Neutrophil (primary cell): ENCODE data around the gene BORCS5.

ENCODE experiments used
- H3K27ac ChIP-seq: fragments of 200-600 bp; sonication (generic); 2 replicates; pipeline ENCODE4 v1.5.1; 2016; ENCODE audit warnings: mild to moderate bottlenecking, moderate library complexity
- H3K27me3 ChIP-seq: fragments of 200-600 bp; sonication (generic); 2 replicates; pipeline ENCODE4 v1.6.0; 2016; ENCODE audit warnings: mild to moderate bottlenecking
- H3K36me3 ChIP-seq: fragments of 200-600 bp; sonication (generic); 2 replicates; pipeline ENCODE4 v1.5.1; 2017
- H3K4me1 ChIP-seq, 2 experiments: fragments of 200-600 bp in 1 of 2; sonication (generic) in 1 of 2; 1 replicate in 1 of 2; 2 replicates in 1 of 2; pipeline versions ENCODE4 v1.5.1 to v1.6.1; 2013 to 2016; ENCODE audit warnings: low read depth in 1 of 2, low read length in 1 of 2, mild to moderate bottlenecking in 1 of 2, moderate library complexity in 1 of 2; ENCODE audit not compliant: control insufficient read depth in 1 of 2, insufficient read depth in 1 of 2
- H3K4me3 ChIP-seq, 2 experiments: fragments of 200-600 bp in 1 of 2; sonication (generic) in 1 of 2; 1 replicate in 1 of 2; 2 replicates in 1 of 2; pipeline ENCODE4 v1.5.1; 2013 to 2016; ENCODE audit warnings: low read depth in 1 of 2, low read length in 1 of 2, mild to moderate bottlenecking in 1 of 2, moderate library complexity in 1 of 2
- H3K9me3 ChIP-seq: fragments of 200-600 bp; sonication (generic); 2 replicates; pipeline ENCODE4 v1.5.1; 2016
- TF ChIP-seq, protein P1 (sequence below): fragments of 200-600 bp; sonication (generic); IDR thresholded peaks from 2 replicates; pipeline ENCODE4 v1.5.1; 2016; ENCODE audit warnings: antibody characterized with exemption

The BORCS5 gene

GRCh38 chr12:12508612-12509011 lies 151.7 kb downstream of the BORCS5 start:
- H3K36me3 ChIP-seq: no peaks in the 10 kb centered on the region
- no peak overlapping the region for H3K4me3 ChIP-seq

GRCh38 chr12:12510141-12510540 lies 153.3 kb downstream of the BORCS5 start:
- Histone ChIP-seq H3K36me3 (no peaks in the 10 kb centered on the region), H3K27me3 (no peaks in the 10 kb centered on the region), H3K4me1 (peaks cover 23 to 34% of the 10 kb centered on the region in 2 experiments), H3K27ac (no peak overlapping the region), H3K9me3 (no peaks in the 10 kb centered on the region), H3K4me3 (no peak overlapping the region)
- TF ChIP-seq, protein P1, sequence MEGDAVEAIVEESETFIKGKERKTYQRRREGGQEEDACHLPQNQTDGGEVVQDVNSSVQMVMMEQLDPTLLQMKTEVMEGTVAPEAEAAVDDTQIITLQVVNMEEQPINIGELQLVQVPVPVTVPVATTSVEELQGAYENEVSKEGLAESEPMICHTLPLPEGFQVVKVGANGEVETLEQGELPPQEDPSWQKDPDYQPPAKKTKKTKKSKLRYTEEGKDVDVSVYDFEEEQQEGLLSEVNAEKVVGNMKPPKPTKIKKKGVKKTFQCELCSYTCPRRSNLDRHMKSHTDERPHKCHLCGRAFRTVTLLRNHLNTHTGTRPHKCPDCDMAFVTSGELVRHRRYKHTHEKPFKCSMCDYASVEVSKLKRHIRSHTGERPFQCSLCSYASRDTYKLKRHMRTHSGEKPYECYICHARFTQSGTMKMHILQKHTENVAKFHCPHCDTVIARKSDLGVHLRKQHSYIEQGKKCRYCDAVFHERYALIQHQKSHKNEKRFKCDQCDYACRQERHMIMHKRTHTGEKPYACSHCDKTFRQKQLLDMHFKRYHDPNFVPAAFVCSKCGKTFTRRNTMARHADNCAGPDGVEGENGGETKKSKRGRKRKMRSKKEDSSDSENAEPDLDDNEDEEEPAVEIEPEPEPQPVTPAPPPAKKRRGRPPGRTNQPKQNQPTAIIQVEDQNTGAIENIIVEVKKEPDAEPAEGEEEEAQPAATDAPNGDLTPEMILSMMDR: no peak

More at GRCh38 chr12:12508612-12509011, 151.7 kb downstream of the BORCS5 start:
- Histone ChIP-seq H3K27ac (peak overlapping the region; percentile 45), H3K27me3 (no peaks in the 10 kb centered on the region), H3K9me3 (no peaks in the 10 kb centered on the region), H3K4me1 (peaks cover 23 to 34% of the 10 kb centered on the region in 2 experiments)
- TF ChIP-seq, protein P1: no peak

DNA sequence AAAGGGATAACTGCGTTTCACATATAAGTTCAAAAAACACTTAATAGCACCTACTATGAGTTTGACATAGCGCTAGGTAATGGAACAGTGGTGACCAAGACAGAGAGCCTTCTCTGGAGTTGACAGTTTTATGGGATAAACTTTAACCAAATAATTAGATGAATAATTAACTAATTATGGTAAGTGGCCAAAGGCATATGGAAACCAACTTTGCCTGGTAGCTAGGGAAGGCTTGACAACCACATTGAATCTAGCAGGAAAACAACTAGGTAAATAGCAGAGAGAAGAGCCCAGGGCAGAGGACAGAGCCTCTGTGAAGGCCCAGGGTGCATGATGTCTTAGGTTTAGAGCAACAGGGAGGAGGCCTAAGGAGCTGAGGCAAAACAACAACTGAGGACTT lies 153.7 kb downstream of the BORCS5 start:
- Histone ChIP-seq H3K4me1 (peaks cover 23 to 34% of the 10 kb centered on the region in 2 experiments), H3K27me3 (no peaks in the 10 kb centered on the region), H3K9me3 (no peaks in the 10 kb centered on the region), H3K27ac (no peak overlapping the region), H3K4me3 (no peak overlapping the region), H3K36me3 (no peaks in the 10 kb centered on the region)
- TF ChIP-seq, protein P1: no peak

DNA sequence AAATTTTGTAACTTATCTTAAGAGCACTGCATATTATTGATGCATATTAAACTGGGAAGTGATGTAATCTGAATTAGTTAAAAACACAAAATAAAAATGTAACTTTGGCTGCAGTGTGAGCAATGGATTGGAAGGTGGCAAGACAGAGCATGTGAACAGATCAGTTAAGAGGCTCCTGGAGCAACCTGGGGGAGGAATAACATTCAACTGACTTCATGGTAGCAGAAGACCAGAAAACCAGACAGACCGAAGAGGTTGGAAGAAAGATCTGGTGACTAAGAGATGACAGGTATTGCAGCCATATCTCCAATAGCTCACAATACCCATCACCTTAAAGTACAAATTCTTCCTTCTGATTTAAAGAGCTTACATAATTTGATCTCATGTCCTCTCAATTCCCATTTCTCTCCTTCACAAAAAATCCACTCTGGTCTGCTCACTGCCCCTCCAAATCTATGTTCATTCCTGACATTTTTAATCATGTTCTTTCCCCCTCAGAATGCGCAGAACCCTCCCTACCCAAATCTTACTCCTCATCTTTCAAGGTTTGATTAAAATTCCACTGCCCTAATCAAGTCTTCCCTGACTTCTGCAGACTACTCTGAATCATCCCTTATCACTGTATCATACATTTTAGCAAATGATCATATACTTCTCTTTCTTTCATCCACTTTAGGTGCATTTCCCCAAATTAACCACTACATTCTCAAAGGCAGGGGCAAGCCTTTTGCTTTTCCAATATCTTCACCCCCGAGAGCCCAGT lies 154.3 kb downstream of the BORCS5 start:
- peaks cover 18 to 29% of the 10 kb centered on the region in 2 experiments for H3K4me1 ChIP-seq
- no peaks in the 10 kb centered on the region for H3K9me3 ChIP-seq
- no peak overlapping the region for H3K27ac ChIP-seq
- TF ChIP-seq, protein P1: no peak
- no peaks in the 10 kb centered on the region for H3K36me3 ChIP-seq
- no peaks in the 10 kb centered on the region for H3K27me3 ChIP-seq
- no peak overlapping the region for H3K4me3 ChIP-seq

DNA sequence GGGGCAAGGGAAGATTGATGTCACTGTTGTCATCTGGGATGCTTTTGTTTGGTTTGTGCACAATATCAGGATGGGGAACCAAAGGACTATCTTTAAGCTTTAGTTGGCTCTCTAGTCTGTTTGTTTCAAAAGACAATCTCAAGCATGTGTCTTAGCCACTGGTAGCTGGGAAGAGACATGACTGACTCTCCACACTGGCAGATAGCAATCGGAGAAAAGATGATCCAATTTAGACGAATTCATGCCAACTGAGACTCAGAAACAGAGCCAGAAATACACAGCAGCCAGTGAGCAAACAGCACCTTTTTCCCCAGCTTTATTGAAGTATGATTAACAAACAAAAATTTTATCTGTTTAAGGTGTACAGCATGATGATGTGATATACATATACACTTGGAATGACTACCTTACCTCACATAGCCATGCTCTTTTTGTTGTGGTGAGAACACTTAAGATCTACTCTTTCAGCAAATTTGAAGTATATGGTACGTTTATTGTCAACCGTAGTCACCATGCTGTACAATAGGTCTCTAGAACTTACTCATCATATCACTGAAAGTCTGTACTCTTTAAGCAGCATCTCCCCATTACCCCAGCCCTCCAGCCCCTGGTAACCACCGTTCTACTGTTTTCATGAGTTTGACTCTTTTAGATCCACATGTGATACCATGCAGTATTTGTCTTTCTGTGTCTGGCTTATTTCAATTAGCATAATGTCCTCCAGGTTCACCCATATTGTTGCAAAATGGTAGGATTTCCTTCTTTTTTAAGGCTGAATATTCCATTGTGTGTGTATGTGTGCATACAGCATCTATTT lies 155.2 kb downstream of the BORCS5 start:
- Histone ChIP-seq H3K4me3 (no peak overlapping the region), H3K36me3 (peaks cover 1% of the 10 kb centered on the region), H3K4me1 (peaks cover 13 to 20% of the 10 kb centered on the region in 2 experiments), H3K9me3 (no peaks in the 10 kb centered on the region), H3K27me3 (no peaks in the 10 kb centered on the region), H3K27ac (no peak overlapping the region)
- TF ChIP-seq, protein P1: no peak
